GM19397 (cell line): ENCODE results near the gene MYADML2.

Experiments used
- ATAC-seq: cut with Tn5 transposase; IDR thresholded peaks from one replicate; pipeline ENCODE4 v1.9.1; 2021; ENCODE audit warnings: mild to moderate bottlenecking, moderate library complexity; ENCODE audit not compliant: unreplicated experiment

The MYADML2 gene

GRCh38 chr17:81901167-81902022 lies 45.6 kb downstream of the MYADML2 start:
- ATAC-seq: no peak

GRCh38 chr17:81900181-81900820 lies 46.7 kb downstream of the MYADML2 start:
- no peak for ATAC-seq

- ATAC-seq: no peak
Observed at GRCh38 chr17:81899514-81900166, 47.4 kb downstream of the MYADML2 start.

- no peak for ATAC-seq
Observed at GRCh38 chr17:81898885-81899284, 48.1 kb downstream of the MYADML2 start.

- ATAC-seq: no peak
Observed at GRCh38 chr17:81898029-81898866, 48.8 kb downstream of the MYADML2 start.

- no peak for ATAC-seq
Observed at GRCh38 chr17:81895400-81895799, 51.6 kb downstream of the MYADML2 start.

GRCh38 chr17:81891303-81891552 lies 55.8 kb downstream of the MYADML2 start:
- ATAC-seq: peak; percentile 20

GRCh38 chr17:81890447-81891302 lies 56.4 kb downstream of the MYADML2 start:
- ATAC-seq: no peak
